ENCODE data around the gene CTSD. TPM values are rescaled to one million over a fixed set of nuclear protein-coding genes. Genes with fewer than 3 reads are reported as not detected.

CTSD gene
- total RNA-seq, 1 donor from 2014 or later: 2,163 TPM

Other genes starting within 250 kb of the CTSD start
- gene DUSP8, start 191.7 kb downstream of the CTSD start, total RNA-seq: 35.6 TPM
- gene KRTAP5-1, start 178.6 kb downstream of the CTSD start, total RNA-seq: not detected
- gene KRTAP5-2, start 165.6 kb downstream of the CTSD start, total RNA-seq: 0.26 TPM
- not detected for gene KRTAP5-3, start 155.5 kb downstream of the CTSD start, total RNA-seq
- not detected for gene KRTAP5-4, start 141.8 kb downstream of the CTSD start, total RNA-seq
- gene KRTAP5-5, start 134.2 kb downstream of the CTSD start, total RNA-seq: 1.6 TPM
- gene KRTAP5-6, start 66.7 kb downstream of the CTSD start, total RNA-seq: not detected
- gene IFITM10, start 13.3 kb downstream of the CTSD start, total RNA-seq: 13.9 TPM
- gene SYT8, start 71.1 kb upstream of the CTSD start, total RNA-seq: 218 TPM
- 73.7 TPM for gene TNNI2, start 75.1 kb upstream of the CTSD start, total RNA-seq
- 43.1 TPM for gene LSP1, start 89.2 kb upstream of the CTSD start, total RNA-seq
- gene PRR33, start 128.0 kb upstream of the CTSD start, total RNA-seq: not detected
- gene TNNT3, start 155.8 kb upstream of the CTSD start, total RNA-seq: 1.5 TPM
- gene MRPL23, start 183.4 kb upstream of the CTSD start, total RNA-seq: 54.8 TPM
- 67.3 TPM for gene H19, start 233.9 kb upstream of the CTSD start, total RNA-seq